Islet of Langerhans (tissue), 1 donor: ENCODE measurements around the gene GPRIN1.

Experiments
- FAIRE-seq: peaks from one replicate; lab custom pipeline; 2011; peaks lifted over from hg19 to GRCh38; lab: Jason Lieb, UNC

GPRIN1 gene

GRCh38 chr5:176609724-176610434, at the start of gene GPRIN1:
Gene GPRIN1 (minus strand): TSS chr5:176610156. CDS start chr5:176599834, 10,322 bp downstream.
- no peak for FAIRE-seq

DNA sequence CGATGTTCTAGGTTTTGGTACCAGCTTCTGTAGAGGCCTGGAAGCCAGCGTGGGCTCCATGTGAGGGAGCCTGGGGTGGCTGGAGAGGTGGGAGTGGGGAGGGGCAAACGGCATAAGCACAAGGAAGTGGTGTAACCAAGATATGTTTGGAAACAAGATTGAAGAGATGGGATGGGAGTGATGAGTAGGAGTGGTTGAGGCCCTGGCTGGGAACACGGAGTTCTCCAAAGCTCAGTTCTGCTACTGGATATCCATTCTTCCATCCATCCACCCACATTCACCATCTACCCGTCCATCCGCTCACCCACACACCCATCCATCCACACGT, 49.5 kb upstream of the GPRIN1 start:
- no peak for FAIRE-seq

- FAIRE-seq, result no peak
These were observed 49.0 kb upstream of the GPRIN1 start for GRCh38 chr5:176658817-176659511.

DNA sequence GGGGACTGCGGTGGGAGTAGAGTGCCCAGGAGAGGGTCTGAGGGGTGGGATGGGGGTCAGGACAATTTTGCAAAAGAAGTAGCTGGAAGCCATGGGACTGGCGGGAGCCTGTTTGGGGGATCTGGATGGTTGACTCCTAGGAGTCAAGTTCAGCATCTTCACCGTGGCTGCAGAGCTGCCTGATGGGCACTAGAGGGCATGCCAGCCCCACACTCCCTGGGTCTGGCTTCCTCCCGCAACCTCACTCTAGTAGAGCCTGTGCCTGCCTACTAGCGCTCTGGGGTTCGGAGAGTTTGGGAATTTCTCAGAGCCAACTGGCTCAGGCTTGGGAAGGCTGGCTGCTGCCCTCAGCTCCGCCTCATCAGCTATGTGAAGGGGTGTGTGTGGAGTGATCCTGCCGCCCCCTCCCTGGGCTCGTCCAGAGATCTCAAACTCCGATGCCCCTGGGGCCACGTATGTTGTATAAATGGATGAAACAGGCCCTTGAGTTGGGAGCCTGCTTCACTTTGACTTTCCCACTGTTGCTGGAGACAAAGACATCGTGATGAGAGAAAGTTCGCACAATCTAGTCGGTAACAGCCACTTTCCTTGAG, 48.1 kb upstream of the GPRIN1 start:
- FAIRE-seq, result no peak

DNA sequence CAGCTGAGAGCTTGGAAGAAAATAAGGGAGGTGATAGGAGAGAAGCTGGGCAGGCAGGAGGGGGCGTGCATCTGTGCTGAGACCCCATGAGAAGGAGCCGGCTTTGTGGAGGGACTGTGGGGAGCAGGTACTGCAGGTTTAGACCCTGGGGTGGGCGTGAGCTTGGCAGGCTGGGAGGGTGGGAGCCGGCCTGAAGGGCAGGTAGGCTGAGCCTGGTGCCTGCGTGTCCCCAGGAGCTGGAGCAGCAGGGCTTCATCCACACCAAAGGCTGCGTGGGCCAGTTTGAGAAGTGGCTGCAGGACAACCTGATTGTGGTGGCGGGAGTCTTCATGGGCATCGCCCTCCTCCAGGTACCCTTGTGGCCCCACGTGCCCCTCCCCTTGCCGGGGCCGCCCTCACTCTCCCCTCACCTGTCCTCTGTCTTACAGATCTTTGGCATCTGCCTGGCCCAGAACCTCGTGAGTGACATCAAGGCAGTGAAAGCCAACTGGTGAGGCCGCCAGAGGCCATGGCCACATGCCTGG, 46.6 kb upstream of the GPRIN1 start:
- no peak for FAIRE-seq

GRCh38 chr5:176654856-176655255, 44.9 kb upstream of the GPRIN1 start:
- FAIRE-seq, result no peak

- no peak for FAIRE-seq
These were observed 43.7 kb upstream of the GPRIN1 start for GRCh38 chr5:176653401-176654385.

DNA sequence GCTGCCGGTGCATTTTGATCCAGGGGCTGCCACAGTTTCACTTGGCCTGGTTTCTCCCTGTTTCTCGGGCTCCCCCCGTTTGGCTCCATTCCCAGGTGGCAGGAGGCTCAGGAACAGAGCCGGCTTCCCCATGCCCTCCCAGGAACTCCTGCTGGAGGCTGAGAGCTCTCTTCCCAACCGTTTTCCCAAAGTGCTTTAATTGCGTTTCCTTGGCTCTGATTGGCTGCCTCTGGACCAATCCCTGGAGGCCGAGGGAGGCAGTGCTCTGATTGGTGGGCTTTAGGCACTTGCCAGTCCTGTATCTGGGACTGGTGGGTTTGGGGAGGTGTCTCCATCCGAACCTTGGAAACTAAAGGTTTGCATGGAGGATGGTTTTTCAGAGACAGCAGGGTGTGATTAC, 42.2 kb upstream of the GPRIN1 start:
- FAIRE-seq, result no peak

DNA sequence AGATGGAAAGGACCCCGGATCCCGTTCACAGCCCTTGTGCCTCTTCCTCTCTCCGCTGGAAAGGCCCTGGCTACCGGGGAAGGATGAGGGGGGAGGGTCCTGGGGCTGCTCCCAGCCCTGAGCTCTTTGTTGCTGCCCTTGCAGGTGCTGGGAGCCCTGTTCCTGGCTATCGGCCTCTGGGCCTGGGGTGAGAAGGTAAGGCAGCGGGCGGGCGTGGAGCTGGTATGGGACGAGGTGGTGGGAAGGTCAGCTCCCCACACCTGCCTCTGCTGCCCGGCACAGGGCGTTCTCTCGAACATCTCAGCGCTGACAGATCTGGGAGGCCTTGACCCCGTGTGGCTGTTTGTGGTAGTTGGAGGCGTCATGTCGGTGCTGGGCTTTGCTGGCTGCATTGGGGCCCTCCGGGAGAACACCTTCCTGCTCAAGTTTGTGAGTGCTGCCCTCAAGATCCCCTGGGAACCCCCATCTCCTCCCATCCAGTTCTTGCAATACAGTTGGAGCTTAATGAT, 41.6 kb upstream of the GPRIN1 start:
- no peak for FAIRE-seq

DNA sequence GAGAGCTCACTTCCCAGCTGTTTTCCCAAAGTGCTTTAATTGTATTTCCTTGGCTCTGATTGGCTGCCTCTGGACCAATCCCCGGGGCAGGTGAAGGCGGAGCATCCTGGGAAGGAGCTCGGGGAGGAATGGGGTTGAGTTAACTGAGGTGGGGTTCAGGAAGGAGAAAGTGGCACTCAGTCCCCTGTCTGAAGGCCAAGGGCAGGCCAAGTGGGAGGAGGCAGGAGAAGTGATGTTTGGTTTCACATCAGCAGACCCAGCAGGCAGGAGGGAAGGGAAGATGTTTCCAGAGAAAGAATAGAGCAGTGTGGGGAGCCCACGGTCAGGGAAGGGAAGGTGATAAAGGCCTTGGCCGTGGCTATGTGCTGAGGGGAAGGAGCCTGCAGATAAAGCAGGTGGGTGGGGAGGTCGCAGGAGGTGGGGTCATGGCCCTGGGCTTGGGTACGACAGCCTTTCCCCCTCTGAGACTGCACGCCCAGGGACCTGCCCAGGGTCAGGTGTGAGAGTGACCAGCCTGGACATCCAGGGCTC, 40.5 kb upstream of the GPRIN1 start:
- no peak for FAIRE-seq

GRCh38 chr5:176648474-176649194, 38.7 kb upstream of the GPRIN1 start:
- no peak for FAIRE-seq

DNA sequence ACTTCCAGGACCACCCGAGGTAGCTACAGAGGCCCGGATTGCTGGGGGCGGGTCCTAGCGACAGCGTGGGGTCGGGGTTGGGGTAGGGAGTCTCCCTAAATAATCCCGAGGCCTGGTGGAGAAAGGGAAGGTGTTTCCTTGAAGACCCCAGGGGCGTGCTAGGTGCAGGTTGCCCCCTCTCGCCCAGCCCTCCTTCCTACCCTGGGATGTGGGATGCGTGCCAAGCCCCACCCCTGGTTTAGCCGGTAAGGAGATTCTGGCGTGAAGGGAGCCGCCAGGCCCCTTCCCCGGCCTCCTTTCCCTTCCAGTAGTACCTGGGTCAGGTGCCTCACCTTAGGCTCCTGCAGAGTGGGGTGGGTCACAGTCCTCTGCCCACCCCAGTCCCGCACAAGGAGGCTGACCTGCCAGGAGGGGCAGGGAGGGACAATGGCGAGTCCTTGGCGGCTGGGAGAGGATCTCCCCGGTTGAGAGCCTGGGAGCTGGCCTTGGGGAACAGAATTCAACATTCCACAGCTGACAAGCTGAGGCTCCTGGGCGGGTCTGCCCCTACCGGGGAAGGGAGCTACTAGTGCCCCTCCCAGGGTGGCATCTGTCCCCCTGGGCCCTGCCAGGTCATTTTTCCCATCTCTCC, 38.0 kb upstream of the GPRIN1 start:
- FAIRE-seq, result no peak

- FAIRE-seq, result no peak
These were observed 37.3 kb upstream of the GPRIN1 start, which contains the start of gene TSPAN17 for GRCh38 chr5:176647030-176647842. Gene TSPAN17 (plus strand): TSS chr5:176647484. CDS start chr5:176647616, 132 bp downstream.

DNA sequence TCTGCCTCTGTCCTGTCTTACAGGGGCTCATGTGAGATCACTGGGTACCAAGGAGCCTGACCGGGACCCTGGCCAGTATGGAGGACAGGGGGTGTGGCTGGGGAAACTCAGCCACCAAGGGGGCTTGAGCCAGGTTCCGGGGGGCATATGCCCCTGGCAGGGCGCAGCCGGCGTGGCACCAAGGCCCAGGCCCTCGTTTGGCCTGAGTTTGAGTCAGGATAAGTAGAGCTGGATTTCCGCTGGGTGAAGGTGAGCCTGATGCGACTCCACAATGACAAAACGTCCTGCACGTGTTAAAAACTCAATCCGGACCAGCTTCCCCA, 36.7 kb upstream of the GPRIN1 start:
- FAIRE-seq, result no peak

DNA sequence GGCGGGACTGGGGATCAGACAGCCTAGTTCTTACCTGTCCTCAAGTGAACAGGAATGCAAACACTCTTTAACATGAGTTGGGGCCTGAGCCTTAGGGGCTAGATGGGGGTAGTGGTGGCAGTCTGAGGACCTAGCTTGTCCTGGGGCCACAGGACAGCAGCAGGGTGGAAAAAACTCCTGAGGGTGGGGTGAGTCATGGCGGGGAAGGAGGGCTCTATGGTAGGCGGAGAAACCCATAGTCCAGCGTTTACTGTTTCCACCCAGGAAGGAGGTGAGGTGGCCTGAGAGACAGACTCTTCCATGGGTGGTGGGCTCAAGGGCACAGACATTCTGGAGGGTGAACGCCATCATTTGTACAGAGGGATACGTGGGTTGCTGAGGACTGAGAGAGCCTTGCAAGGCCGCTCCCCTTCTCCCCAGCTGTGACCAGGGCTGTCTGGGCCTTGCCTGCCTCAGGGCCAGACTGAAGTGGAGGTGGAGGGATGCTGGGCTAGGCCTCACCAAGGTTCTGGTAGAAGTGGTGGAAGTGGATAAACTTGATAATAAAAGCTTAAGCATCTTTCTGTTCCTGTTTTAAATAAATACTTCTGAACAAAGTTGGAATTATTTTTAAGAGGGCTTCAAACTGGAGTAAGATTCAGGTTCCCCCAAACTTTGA, 36.2 kb upstream of the GPRIN1 start:
- FAIRE-seq, result no peak

DNA sequence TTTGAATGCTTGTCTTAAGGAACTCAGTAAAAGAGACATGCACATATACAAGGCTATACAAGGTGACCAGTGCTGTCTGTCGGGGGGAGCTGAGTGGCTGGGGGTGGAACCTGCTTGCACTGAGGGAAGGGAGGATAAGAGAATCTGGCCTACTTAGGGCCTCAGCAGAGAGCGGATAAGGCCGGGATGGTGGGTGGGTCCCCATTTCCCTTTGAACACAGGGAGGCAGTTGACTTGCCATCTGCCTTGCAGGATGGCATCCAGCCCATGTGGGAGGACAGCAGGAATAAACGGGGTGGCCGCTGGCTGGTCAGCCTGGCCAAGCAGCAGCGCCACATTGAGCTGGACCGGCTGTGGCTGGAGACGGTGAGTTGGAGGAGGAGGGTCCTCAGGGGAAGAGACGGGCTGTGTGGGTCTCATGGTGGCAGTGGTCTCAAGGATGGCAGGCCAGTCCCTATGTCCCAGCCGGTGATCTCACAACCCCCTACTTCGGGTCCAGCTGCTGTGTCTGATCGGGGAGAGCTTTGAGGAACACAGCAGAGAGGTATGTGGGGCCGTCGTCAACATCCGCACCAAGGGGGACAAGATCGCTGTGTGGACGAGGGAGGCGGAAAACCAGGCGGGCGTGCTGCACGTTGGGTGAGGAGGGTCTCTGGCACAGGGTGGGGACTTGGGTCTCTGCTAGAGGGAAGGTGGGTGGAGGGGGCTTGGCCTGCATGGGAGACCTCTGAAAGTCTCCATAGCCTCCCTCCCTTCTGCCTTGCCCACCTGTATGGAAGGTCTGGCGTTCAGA, 35.1 kb upstream of the GPRIN1 start:
- no peak for FAIRE-seq

- no peak for FAIRE-seq
These were observed 34.3 kb upstream of the GPRIN1 start for GRCh38 chr5:176644294-176644693.

DNA sequence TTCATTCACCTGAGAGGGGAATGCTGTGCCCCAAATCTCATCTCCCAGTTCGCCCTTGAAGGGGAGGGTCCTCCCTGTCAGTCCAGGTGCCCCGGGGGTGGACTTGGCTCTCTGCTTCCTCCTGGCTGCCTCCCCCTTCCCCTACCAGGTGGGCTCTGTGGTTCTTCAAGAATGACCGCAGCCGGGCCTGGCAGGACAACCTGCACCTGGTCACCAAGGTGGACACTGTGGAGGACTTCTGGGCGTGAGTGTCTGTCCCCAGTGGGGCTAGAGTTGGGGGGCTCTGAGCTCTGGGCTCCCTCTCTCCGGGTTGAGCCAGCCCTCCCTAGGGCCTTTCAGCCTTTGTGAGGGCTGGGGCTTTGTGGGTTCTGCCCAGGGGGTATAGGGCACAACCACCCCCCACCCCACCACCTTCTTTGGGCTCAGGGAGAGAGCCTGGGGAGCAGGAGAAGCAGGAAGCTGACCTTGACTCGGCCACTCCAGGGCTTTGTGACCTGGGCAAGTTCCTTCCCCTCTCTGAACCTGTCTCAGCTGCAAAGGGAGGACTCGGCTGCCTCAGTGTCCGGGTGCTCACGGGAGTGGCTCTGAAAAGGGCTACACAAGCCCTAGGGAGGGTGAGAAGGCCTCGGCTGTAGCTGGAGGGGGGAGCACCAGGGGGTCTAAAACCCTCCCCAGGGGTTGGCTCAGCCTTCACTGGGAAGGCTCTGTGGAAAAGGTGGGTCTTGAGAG, 33.7 kb upstream of the GPRIN1 start:
- FAIRE-seq, result no peak
